Neural cell (in vitro differentiated cells): ENCODE data around the gene LDLRAD4. TPM values are rescaled to one million over a fixed set of nuclear protein-coding genes. Genes with fewer than 3 reads are reported as not detected.

ENCODE experiments used
- H2AFZ ChIP-seq: fragments of 200-600, 300-800 bp; sonication (generic), shearing (Covaris generic); 2 replicates; pipeline ENCODE4 v1.6.0; 2014; ENCODE audit warnings: low read depth, mild to moderate bottlenecking, antibody characterized with exemption, low read length, moderate library complexity
- H3F3A ChIP-seq: fragments of 200-600 bp; shearing (Covaris generic); 2 replicates; pipeline ENCODE4 v1.6.1; 2016; ENCODE audit warnings: mild to moderate bottlenecking, moderate library complexity, mixed read lengths, antibody characterized with exemption, low read length; ENCODE audit not compliant: insufficient read depth, poor library complexity, severe bottlenecking
- H3K27ac ChIP-seq: fragments of 200-600, 300-800 bp; sonication (generic), shearing (Covaris generic); 2 replicates; pipeline ENCODE4 v1.5.1; 2014; ENCODE audit warnings: mild to moderate bottlenecking, low read length, moderate library complexity
- H3K27me3 ChIP-seq: fragments of 300-800, 200-600 bp; sonication (generic), shearing (Covaris generic); 2 replicates; pipeline ENCODE4 v1.6.0; 2014; ENCODE audit warnings: mild to moderate bottlenecking, low read depth, low read length, moderate library complexity; ENCODE audit not compliant: insufficient read depth
- H3K36me3 ChIP-seq: fragments of 300-800, 200-600 bp; sonication (generic), shearing (Covaris generic); 2 replicates; pipeline ENCODE4 v1.5.1; 2014; ENCODE audit warnings: mild to moderate bottlenecking, antibody characterized with exemption, low read length, moderate library complexity; ENCODE audit not compliant: insufficient read depth
- H3K4me2 ChIP-seq: fragments of 300-800, 200-600 bp; sonication (generic), shearing (Covaris generic); 2 replicates; pipeline ENCODE4 v1.6.0; 2014; ENCODE audit warnings: mild to moderate bottlenecking, low read length
- H3K4me3 ChIP-seq: fragments of 300-800, 200-600 bp; sonication (generic), shearing (Covaris generic); 2 replicates; pipeline ENCODE4 v1.5.1; 2014; ENCODE audit warnings: mild to moderate bottlenecking, low read length, moderate library complexity
- H3K79me2 ChIP-seq: fragments of 200-600 bp; shearing (Covaris generic); replicated peaks from 2 replicates; pipeline ENCODE4 v1.6.0; 2014; ENCODE audit warnings: mild to moderate bottlenecking, low read length, moderate library complexity; ENCODE audit not compliant: insufficient read depth
- H3K9ac ChIP-seq: fragments of 300-800, 200-600 bp; sonication (generic), shearing (Covaris generic); 2 replicates; pipeline ENCODE4 v1.6.1; 2016; ENCODE audit warnings: mild to moderate bottlenecking, low read length, mixed read lengths
- H3K9me2 ChIP-seq: fragments of 200-600 bp; shearing (Covaris generic); 2 replicates; pipeline ENCODE4 v1.6.1; 2016; ENCODE audit warnings: mild to moderate bottlenecking, low read length, mixed read lengths; ENCODE audit not compliant: insufficient read depth
- H3K9me3 ChIP-seq: fragments of 200-600, 300-800 bp; sonication (generic), shearing (Covaris generic); 2 replicates; pipeline ENCODE4 v1.6.1; 2016; ENCODE audit warnings: mild to moderate bottlenecking, mixed run types, low read length, moderate library complexity, mixed read lengths
- H4K20me1 ChIP-seq: fragments of 200-600 bp; shearing (Covaris generic); 2 replicates; pipeline ENCODE4 v1.6.1; 2016; ENCODE audit warnings: mild to moderate bottlenecking, mixed run types; ENCODE audit not compliant: insufficient read depth
- CTCF ChIP-seq: fragments of 450-650 bp; IDR thresholded peaks from 2 replicates; pipeline ENCODE4 v1.5.1; 2014; ENCODE audit warnings: antibody characterized with exemption, mild to moderate bottlenecking, moderate library complexity; ENCODE audit not compliant: poor library complexity, severe bottlenecking
- EP300 ChIP-seq: fragments of 450-650 bp; conservative IDR thresholded peaks from 2 replicates; pipeline ENCODE4 v1.6.1; 2014; ENCODE audit warnings: antibody characterized with exemption, mild to moderate bottlenecking, moderate library complexity; ENCODE audit not compliant: poor library complexity, severe bottlenecking
- EZH2 ChIP-seq: fragments of 200-600, 300-800 bp; shearing (Covaris generic), sonication (generic); IDR thresholded peaks from 2 replicates; pipeline ENCODE4 v1.6.1; 2014; ENCODE audit warnings: antibody characterized with exemption, low read length, borderline replicate concordance, mild to moderate bottlenecking; ENCODE audit not compliant: insufficient read depth, poor library complexity, severe bottlenecking
- MXI1 ChIP-seq: fragments of 450-650 bp; conservative IDR thresholded peaks from 2 replicates; pipeline ENCODE4 v1.6.1; 2014; ENCODE audit warnings: antibody characterized with exemption, mild to moderate bottlenecking; ENCODE audit not compliant: poor library complexity, severe bottlenecking
- POLR2AphosphoS5 ChIP-seq: IDR thresholded peaks from 2 replicates; pipeline ENCODE4 v1.6.1; 2012
- RAD21 ChIP-seq: fragments of 450-650 bp; conservative IDR thresholded peaks from 2 replicates; pipeline ENCODE4 v1.6.1; 2014; ENCODE audit warnings: antibody characterized with exemption, mild to moderate bottlenecking, moderate library complexity
- REST ChIP-seq: IDR thresholded peaks from 2 replicates; pipeline ENCODE4 v1.6.1; 2012; ENCODE audit warnings: borderline replicate concordance
- SMC3 ChIP-seq: fragments of 450-650 bp; conservative IDR thresholded peaks from 2 replicates; pipeline ENCODE4 v1.6.1; 2014; ENCODE audit warnings: antibody characterized with exemption, mild to moderate bottlenecking, moderate library complexity; ENCODE audit not compliant: poor library complexity
- TAF1 ChIP-seq: IDR thresholded peaks from 2 replicates; pipeline ENCODE4 v1.6.1; 2012; ENCODE audit warnings: low read depth
- polyA plus RNA-seq: library from polyadenylated mRNA; depleted of rRNA; stranded (reverse); fragments of >200 nt; gene quantifications from 2 replicates; pipeline ENCODE4 v1.2.3, GENCODE V29; 2014

Gene LDLRAD4
- polyA plus RNA-seq, 1 donor from 2014 or later, result 3.7 TPM

- Histone ChIP-seq H3K9ac (no peak overlapping the region), H3F3A (no peaks in the 10 kb centered on the region), H3K79me2 (no peaks in the 10 kb centered on the region), H3K4me2 (no peak overlapping the region), H3K9me3 (no peaks in the 10 kb centered on the region), H4K20me1 (no peaks in the 10 kb centered on the region), H3K36me3 (no peaks in the 10 kb centered on the region), H3K4me3 (no peak overlapping the region), H3K27me3 (no peaks in the 10 kb centered on the region), H2AFZ (no peak overlapping the region), H3K9me2 (no peaks in the 10 kb centered on the region), H3K27ac (no peak overlapping the region)
- TF ChIP-seq TAF1, result no peak
- TF ChIP-seq RAD21, result no peak
- no peak for TF ChIP-seq REST
- TF ChIP-seq EP300, result no peak
- no peak for TF ChIP-seq CTCF
- no peak for TF ChIP-seq EZH2
- no peak for TF ChIP-seq SMC3
- TF ChIP-seq MXI1, result no peak
- no peak for TF ChIP-seq POLR2AphosphoS5
These were observed 320.1 kb downstream of the LDLRAD4 start for GRCh38 chr18:13538630-13539029.

GRCh38 chr18:13539050-13539449, 320.5 kb downstream of the LDLRAD4 start:
- H3K27me3 ChIP-seq, result no peaks in the 10 kb centered on the region
- H3K9me2 ChIP-seq, result no peaks in the 10 kb centered on the region
- H3K79me2 ChIP-seq, result no peaks in the 10 kb centered on the region
- H3K4me2 ChIP-seq, result no peak overlapping the region
- H3K4me3 ChIP-seq, result no peak overlapping the region
- H2AFZ ChIP-seq, result no peak overlapping the region
- H3F3A ChIP-seq, result no peaks in the 10 kb centered on the region
- H3K27ac ChIP-seq, result no peak overlapping the region
- TF ChIP-seq POLR2AphosphoS5, result no peak
- TF ChIP-seq MXI1, result no peak
- no peak for TF ChIP-seq EP300
- no peak for TF ChIP-seq TAF1
- TF ChIP-seq EZH2, result no peak
- no peak for TF ChIP-seq REST
- TF ChIP-seq CTCF, result no peak
- TF ChIP-seq SMC3, result no peak
- TF ChIP-seq RAD21, result no peak
- H4K20me1 ChIP-seq, result no peaks in the 10 kb centered on the region
- H3K9ac ChIP-seq, result no peak overlapping the region
- no peaks in the 10 kb centered on the region for H3K36me3 ChIP-seq
- no peaks in the 10 kb centered on the region for H3K9me3 ChIP-seq
